Measurements from ENCODE around the gene RASGEF1B.
"Not testable (repeated sequence)": the region's sequence is repeated elsewhere in the genome, so short reads cannot be mapped to it uniquely, and the experiment has no call there.

Gene RASGEF1B

DNA sequence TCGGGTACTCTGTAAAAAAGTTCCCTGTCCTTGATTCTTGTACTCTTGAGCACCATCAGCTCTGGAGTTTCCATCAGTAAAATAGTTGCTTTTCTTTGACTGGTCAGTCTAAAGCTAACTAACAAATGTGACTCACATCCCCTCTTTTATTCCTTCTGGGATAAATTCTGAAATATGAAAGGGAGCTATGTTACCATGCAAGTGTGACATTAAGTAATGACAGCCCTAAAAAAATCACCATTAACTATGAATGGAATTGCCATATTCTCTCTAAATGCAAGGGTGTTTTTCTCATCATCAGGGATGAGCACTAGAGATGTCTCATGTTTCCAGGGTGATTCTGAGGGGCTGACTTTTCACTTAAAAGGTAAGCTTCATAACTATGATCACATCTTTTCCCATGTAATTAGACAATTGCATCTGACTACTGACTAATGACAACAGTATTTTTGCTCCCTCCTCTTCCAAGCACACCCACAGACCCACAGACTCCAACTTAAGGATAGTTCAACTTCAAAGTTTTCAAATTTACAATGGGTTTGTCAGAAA is 26.9 kb upstream of the RASGEF1B start:
- no peak for DNase-seq (ENCODE audit: low read depth in 3 of 3)

DNA sequence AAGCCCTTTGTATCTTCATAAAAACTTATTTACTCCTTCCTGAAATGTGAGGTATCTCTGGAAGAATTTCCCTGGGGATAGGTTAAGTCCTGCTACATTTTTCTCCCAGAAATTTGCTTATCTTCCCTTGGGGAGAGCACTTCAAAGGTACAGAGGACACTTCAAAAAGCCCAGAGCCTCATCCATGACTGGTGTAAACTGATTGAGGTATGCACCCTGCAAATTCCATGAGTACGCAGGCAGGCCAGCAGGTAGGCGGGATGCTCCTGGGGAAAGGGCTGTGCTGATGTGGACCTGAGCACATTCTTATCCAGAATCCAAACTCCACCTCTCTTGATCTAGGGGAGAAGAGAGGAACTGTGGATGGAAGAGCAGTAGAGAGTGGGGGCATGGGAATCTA is 26.3 kb upstream of the RASGEF1B start:
- no peak for DNase-seq (ENCODE audit: low read depth in 3 of 3)

DNA sequence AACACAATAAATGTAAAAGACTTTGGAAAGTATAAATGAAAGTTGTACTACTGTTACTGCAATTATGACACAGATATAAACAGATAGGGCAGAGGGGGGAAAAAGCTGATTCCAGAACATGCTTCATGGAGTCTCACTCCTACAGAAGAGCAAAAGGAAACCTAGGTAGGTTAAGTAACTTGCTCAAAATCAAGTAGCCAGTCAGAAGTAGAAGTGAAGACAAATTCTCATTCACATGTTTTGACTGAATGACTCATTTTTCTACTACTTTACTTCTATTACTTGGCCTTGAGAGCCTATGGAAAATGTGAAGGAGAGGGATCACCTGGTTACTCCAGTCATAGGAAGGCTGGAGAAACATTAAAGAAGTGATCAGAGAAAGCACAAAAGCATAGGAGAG is 23.6 kb upstream of the RASGEF1B start:
- no peak for DNase-seq (ENCODE audit: low read depth in 3 of 3)

DNA sequence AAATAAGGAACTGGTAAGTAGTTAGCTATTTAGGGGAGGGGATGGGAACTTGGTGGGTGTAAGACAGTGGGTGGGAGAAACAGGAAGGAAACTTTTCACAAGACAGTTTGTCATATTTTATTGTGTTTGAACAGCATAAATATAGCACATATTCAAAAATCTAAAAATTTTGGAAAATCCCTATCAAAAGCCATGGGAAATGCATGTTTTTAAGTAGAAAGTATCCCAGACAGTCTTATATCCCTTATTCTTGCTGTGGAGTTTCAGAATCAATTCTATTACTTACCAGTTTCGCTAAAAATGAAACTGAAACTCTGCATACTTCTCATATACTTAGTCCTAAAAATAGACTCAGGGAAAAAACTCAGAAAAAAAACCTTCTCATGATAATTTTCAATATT is 22.3 kb upstream of the RASGEF1B start:
- DNase-seq (ENCODE audit: low read depth in 3 of 3): no peak

DNA sequence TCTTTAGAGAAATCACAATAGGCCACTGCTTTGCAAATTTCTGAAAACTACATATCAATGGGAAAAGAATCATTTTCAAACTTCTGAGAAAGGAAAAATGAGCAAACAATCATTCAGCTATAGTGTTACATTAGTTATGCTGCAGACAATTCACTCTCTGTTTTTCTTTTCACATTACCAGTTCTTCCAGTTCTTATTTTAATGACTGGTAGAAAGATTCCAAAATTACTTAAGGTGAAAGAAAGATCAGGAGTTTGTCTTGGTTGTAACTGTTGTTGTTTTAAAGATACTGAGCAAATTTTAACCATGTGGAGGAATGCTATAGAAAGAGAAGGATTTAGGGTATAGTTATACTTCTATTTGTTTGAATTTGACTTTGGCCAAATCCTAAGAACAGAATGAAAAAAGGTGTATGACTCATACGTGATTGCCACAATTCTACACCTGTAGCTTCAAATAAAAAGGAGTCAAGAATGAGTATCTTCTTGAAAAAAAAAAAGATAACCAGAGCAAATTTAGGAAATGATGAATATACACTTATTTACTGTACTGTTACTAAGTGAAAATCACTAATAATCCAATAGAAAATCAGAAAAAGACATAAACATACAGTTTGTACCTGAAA is 21.0 kb upstream of the RASGEF1B start:
- no peak for DNase-seq (ENCODE audit: low read depth in 3 of 3)

DNA sequence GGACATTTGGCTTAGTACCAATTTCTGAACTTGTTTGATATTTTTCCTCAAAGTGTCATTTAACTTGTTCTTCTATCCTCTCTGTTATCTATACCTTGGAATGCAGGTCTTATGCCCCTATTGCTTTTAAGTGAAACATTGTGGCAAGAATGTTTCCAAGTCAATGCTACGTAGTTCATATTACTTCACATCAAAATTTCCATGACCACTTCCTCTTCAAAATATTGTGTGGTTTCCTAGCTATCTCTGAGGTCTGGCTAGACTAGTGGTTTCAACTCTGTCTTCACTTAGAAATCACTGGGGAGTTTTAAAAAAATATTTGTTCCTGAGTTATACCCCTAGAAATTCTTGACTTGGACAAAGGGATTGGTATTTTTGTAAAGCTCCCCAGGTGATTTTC is 20.2 kb upstream of the RASGEF1B start:
- DNase-seq (ENCODE audit: low read depth in 3 of 3): no peak

DNA sequence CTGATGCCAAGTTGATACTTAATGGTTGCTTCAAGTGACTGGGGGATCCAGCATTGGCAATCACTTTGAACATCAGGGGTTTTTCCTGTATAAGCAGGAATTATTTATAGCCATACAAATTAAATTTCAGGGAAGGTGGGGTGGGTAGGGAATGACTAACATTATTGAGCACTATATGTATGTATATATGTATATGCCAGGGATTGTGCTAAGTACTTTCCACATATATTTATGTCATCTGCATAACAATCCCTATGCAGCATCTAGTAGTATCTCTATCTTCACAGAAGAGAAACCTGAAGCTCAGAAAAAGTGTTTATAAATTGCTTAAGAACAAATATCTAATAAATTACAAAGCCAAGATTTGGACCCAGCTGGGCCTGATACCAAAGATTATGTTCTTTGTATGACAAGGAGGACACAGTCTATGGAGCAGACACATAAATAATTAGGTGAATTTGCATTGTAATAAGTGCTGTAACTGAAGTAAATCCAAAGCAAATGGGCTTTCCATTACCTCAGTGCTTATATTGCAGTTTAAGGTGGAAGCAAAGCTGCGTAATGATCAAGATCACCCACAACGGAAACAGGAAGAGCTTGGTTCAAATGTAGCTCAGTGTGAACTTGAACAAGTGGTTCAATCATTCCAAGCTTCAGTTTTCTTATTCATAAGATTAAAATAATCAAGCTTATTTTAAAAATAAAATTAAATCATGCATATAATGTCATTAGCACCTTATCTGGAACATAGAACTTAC is 18.9 kb upstream of the RASGEF1B start:
- DNase-seq (ENCODE audit: low read depth in 3 of 3): no peak

DNA sequence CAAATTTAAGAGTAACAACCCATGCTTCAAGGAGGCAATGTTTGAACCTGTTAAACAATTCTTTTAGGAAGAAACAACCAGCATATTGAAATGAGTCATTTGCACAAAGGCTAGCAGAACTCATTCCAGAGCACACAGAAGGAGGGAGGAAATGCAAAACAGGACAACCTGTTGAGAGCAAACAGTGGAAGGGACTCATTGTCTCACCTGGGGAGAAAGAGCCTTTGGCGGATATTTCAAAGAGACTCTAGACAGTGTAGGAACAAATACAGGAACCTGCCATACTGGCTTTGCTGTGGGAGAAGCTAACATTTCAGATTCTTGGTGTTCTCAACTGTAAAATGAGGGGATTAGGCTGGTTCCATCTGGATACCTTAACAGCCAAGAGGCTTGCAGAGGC is 14.8 kb upstream of the RASGEF1B start:
- DNase-seq (ENCODE audit: low read depth in 3 of 3): no peak

DNA sequence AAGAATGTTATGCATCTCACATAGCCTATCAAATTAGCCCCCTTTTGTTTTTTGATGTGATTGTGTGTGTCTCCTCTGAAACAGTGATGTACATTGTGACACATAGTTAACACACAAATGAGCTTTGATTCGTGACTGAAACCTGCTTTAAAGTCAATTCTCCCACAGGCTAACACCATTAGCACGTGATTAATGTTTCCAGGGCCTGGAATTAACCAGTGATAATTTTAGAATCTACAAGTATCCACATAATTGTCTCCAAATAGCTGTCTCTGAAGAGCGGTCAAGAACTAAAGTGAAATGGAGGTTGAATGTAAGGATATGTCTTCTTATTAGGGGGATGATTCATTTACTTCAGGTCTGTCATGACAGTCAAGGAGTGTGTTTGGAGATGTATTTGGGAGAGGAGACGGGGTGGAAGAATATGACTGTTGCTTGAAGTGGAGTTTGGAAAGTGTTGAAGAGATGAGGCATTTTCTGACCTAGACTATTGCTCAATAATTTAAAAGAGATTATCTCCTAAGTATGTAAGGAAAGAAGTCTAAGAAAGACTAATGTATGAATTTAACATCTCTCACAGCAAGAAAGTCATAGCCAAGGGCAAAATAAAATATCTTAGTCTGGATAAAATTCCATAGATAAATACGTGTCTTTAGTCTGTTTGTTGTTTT is 13.7 kb upstream of the RASGEF1B start:
- no peak for DNase-seq (ENCODE audit: low read depth in 3 of 3)

DNA sequence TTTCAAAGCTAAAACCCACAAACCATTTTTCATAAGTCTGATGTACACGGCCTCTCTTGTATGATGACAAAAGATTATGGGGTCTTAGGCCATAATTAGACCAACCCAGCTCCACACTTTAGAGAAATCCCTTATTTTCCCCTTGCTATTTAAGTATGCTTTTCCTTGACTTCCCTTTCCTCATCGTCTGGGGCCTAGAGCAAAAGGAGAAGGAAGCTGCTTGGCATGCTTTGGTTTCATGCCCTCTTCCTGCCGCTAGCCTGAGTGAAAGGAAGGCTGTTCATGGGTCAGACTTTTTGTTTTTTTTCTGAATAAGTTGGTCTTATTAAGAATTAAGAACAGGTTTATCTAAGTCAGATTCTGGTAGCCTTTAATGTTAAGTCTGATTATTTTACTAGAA is 10.6 kb upstream of the RASGEF1B start:
- DNase-seq (ENCODE audit: low read depth in 3 of 3): no peak

DNA sequence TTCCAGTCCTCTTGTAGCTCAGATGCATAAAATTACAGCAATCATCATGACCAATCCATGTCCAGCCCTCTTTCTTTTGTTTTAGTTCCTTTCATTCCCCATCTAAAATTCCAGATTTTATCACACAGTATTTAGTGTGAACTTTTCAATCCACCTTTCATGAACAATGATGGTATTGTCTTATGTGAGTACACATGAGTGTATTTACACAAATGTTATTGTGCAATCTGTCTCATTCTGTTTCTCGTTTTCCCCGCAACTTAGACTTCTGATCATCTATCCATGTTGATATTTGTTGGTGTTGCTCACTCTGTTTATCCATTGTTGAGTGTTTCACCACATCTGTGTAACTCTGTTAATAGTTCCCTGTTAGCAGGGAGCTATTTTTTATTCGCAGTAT is 9.4 kb upstream of the RASGEF1B start:
- no peak for DNase-seq (ENCODE audit: low read depth in 3 of 3)

DNA sequence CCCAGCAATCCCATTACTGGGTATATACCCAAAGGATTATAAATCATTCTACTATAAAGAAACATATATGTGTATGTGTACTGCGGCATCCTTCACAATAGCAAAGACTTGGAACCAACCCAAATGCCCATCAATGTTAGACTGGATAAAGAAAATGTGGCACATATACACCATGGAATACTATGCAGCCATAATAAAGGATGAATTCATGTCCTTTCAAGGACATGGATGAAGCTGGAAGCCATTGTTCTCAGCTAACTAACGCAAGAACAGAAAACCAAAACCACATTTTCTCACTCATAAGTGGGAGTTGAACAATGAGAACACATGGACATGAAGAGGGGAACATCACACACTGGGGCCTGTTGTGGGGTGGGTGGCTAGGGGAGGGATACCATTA is 7.9 kb upstream of the RASGEF1B start:
- not testable (repeated sequence) for DNase-seq (ENCODE audit: low read depth in 3 of 3)

DNA sequence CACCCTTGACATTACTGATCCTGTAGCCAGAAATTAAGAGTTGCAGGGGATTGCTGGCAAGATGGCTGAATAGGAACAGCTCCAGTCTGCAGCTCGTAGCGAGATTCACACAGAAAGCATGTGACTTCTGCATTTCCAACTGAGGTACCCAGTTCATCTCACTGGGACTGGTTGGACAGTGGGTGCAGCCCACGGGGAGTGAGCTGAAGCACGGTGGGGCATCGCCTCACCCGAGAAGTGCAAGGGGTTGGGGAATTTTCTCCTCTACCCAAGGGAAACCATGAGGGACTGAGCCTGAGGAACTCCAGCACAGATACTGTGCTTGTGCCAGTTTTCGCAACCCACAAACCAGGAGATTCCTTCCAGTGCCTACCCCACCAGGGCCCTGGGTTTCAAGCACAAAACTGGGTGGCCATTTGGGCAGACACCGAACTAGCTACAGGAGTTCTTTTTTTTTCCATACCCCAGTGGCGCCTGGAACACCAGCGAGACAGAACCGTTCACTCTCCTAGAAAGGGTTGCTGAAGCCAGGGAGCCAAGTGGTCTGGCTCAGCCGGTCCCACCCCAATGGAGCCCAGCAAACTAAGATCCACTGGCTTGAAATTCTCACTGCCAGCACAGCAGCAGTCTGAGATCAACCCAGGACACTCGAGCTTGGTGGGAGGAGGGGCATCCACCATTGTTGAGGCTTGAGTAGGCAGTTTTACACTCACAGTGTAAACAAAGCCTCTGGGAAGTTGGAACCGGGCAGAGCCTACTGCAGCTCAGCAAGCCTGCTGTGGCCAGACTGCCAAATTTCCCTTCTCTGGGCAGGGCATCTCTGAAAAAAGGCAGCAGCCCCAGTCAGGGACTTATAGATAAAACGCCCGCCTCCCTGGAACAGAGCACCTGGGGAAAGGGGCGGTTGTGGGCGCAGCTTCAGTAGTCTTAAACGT is 1.9 kb upstream of the RASGEF1B start:
- DNase-seq (ENCODE audit: low read depth in 3 of 3): not testable (repeated sequence)

DNA sequence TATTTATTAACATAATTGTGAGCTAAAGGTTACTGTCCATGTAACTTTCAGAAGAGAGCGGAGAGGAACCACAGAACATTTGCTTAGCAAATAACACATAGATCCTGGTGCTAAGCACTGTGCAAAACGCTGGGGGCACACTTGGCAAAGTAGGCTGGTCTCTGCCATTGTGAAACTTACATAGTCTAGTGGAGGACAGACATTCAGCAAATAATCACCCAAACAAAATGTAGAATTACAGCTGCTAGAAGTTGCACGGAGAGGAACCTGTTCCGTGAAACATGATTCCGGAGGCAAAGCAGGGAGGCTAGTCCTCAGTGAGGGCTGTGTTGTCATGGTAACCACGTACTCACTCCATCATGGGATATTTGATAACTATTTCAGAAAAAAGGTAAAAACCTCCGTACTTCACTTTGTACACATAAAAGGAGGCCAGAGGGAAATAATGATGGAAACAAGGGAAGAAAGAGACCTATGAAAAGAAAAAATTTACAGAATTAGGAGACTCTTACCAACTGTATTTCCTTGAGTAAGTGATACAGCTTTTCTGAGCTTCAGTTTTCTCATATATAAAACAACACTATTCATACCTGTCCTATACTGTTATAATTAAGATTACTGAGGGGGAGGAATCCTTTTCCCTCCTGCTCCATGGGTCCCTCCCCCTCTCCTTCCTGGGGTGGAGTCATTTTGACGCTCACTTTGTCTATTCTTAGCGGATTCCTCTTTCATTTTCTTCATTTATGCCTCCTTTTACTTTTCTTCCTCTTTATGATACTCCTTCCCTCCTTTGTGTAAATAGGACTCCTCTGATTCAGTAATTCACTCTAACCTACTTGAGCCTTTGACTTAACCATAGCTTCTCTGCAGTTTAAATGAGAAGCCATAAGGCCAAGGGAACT is 825 bp upstream of the RASGEF1B start:
- DNase-seq (ENCODE audit: low read depth in 3 of 3): peak; percentile 16 to 26 (median 25)

DNA sequence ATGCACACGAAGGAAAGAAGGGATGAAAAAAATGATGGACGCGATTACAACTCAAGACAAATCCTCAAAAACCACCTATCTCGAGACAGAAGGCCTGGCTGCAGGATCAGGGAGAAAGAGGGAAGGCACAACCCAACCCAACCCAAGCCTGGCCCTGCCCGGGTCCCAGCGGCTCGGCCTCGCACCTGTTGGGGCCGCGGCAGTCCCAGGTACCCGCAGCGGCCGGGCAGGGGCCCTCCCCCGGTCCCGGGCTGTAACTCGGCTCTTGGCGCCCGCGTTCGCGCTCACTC is 464 bp downstream of the RASGEF1B start:
- no peak for DNase-seq (ENCODE audit: low read depth in 3 of 3)

DNA sequence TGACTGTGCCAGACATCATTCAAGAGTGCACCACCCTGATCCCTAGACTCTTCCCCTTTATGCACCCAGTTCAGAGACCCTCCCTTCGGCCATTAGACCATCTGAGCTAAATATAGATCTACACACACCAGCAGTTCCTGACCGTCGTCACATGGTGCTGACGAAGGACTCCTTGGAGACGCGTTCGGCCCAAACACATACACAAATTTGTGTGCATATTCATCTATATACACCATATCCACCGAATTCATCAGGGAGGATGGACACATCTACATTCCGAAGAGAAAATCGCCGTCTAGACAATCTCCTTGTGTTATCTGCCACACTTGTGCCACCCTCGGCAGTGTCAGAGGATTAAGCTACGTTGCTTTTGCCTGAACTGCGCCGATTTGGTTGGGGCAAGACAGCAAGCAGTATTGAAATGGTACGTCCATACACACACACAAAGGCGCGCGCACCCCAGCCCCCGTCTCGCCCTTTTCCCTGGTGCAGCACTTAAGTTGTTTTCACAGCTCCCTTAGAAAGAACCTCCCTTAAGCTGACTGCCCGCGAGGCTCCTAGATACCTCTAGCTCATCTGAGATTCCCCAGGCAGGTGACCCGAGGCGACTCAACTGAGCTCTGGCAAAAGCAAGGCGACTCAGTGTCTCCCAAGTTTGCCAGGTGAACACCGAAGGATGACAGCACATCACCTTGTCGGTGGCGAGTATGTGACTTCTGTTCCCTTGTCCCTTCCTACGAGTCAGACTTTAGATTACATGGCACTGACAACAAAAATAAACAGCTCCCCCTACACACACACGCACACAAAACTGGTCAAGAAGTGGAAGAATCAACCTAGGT is 1.0 kb downstream of the RASGEF1B start:
- no peak for DNase-seq (ENCODE audit: low read depth in 3 of 3)

DNA sequence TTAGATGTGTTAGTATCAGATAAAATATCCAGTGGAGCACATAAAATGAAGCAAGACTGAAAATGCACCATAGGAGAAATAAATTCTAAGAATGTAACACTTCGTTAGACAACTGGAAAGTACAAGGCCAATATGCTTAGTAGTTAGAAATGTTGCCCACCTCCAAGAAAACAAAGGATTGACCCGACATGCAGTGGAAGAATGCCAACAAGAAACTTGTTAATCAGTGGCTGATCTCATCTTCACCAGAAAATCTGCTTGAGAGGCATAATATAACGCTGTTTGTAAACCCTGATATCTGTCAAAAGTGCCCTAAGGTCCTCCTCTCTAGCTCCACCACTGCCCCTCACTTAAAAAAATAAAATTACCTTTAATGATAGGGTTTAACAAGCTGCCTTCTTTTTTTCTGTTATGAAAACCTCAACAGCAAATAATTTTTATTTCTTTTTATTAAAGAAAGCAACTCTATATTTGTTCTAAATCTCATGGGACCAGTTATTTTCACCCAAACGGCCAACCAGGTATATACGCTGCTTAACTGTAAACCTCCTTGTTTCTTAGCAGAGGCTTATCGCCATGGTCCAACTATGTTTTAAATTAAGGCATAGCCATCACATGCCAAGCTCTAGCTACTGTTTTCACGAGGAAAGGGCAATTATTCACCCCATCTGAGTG is 1.8 kb downstream of the RASGEF1B start:
- no peak for DNase-seq (ENCODE audit: low read depth in 3 of 3)

DNA sequence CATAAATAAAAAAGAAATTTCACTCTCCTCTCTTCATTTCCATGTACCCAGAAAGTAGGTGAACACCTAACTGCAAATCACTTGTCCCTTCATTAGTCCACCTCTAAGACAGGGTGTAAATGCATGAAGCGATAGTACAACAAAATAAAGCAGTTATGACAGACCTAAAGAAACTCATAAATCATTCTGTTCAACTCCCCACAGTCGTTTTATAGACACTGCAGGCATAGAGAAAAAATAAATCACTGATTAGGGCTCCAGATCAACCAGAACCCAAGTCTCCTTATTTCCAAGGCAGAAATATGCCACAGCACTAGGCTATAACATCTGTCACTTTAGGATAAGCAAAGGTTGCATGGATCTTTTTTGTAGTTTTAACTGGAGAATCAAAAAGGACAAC is 3.0 kb downstream of the RASGEF1B start:
- no peak for DNase-seq (ENCODE audit: low read depth in 3 of 3)

DNA sequence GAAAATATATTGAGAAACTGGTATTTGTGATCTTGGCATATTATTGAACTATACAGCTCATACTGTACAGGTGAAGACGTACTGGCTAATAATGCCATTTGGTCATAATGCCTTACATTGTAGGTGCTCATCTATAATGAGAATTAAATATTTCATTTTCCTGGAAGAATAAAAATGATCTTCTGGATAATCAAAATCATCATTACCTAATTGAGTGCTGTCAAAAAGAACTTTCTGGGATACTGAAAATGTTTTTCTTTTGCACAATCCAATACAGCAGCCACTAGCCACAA is 4.1 kb downstream of the RASGEF1B start:
- DNase-seq (ENCODE audit: low read depth in 3 of 3): no peak

Measured in stimulated activated CD4-positive, alpha-beta T cell treated with anti-CD3 and anti-CD28 coated beads, TNF-alpha, amount 100 ng/mL, for 4 hours (primary cell).